ENCODE results near the gene NOXA1. TPM values are rescaled to one million over a fixed set of nuclear protein-coding genes. Genes with fewer than 3 reads are reported as not detected.
A peak's percentile ranks its signal among the peaks of the same experiment; 100 is the strongest.

The NOXA1 gene
- total RNA-seq, 6 donors from 2014 or later: 3.3 to 34.6 (median 11.7) TPM

DNA sequence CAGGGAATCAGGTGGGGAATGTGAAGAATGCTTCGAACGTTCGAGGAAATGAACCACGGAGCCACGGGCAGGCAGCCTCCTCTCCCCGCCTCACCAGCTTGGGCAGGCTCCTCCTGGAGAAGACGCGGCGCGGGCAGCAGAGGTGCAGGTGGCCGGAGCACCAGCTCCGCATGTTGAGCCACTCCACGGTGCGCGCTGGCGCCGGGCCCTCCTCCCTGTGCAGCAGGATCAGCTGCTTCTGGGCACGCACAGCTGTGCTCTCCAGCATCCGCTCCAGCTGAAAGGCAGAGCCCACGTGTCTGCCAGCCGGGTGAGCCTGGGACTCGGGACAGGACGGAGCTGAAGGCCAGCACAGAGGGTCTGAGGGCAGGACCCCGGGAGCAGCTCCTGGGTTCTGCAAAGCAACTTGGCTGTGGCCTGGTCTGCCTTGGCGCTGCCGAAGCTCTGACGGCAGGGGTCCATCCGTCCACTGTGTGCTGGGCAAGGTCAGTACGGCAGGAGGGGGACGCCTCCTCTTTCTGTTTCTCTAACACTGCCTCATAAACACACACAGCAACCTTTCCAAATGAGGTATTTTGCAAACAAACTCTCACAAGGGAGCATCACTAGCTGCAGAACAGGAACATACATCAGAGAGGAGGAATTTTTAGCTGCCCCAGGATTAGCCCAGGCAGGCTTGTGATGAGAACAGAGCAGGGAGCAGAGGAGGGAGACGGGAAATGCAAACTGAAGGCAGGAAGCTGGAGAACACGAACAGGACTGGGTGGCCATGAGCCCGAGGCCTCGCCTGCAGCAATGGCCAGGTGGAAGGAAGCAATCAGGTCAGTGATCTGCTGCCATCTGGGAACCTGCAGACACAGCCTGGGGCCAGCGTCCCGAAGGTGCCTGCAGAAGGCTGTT lies 56.0 kb downstream of the NOXA1 start:
- ATAC-seq (ENCODE audit: low FRiP score in 2 of 2) (no peak), DNase-seq (peak in 1 of 2 donors; percentile 82)
- TF ChIP-seq POLR2A (IDR thresholded peaks at IDR 0.05) (no peak), POLR2AphosphoS5 (IDR thresholded peaks at IDR 0.05) (no peak), EP300 (IDR thresholded peaks at IDR 0.05) (no peak)
- TF ChIP-seq, protein P1, sequence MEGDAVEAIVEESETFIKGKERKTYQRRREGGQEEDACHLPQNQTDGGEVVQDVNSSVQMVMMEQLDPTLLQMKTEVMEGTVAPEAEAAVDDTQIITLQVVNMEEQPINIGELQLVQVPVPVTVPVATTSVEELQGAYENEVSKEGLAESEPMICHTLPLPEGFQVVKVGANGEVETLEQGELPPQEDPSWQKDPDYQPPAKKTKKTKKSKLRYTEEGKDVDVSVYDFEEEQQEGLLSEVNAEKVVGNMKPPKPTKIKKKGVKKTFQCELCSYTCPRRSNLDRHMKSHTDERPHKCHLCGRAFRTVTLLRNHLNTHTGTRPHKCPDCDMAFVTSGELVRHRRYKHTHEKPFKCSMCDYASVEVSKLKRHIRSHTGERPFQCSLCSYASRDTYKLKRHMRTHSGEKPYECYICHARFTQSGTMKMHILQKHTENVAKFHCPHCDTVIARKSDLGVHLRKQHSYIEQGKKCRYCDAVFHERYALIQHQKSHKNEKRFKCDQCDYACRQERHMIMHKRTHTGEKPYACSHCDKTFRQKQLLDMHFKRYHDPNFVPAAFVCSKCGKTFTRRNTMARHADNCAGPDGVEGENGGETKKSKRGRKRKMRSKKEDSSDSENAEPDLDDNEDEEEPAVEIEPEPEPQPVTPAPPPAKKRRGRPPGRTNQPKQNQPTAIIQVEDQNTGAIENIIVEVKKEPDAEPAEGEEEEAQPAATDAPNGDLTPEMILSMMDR (IDR thresholded peaks at IDR 0.05): no peak
- H3K4me3 ChIP-seq: no peak overlapping the region
- H3K9me3 ChIP-seq: peaks cover 7 to 17% (median 10%) of the 10 kb centered on the region in 4 donors
- 60 to 79% methylated on average over 28 to 35 of the region's 36 CpGs for WGBS, 2 donors
- no peak overlapping the region for H3K27ac ChIP-seq
- H3K27me3 ChIP-seq: no peaks in the 10 kb centered on the region
- no peaks in the 10 kb centered on the region for H3K36me3 ChIP-seq
- H3K4me1 ChIP-seq: no peaks in the 10 kb centered on the region

DNA sequence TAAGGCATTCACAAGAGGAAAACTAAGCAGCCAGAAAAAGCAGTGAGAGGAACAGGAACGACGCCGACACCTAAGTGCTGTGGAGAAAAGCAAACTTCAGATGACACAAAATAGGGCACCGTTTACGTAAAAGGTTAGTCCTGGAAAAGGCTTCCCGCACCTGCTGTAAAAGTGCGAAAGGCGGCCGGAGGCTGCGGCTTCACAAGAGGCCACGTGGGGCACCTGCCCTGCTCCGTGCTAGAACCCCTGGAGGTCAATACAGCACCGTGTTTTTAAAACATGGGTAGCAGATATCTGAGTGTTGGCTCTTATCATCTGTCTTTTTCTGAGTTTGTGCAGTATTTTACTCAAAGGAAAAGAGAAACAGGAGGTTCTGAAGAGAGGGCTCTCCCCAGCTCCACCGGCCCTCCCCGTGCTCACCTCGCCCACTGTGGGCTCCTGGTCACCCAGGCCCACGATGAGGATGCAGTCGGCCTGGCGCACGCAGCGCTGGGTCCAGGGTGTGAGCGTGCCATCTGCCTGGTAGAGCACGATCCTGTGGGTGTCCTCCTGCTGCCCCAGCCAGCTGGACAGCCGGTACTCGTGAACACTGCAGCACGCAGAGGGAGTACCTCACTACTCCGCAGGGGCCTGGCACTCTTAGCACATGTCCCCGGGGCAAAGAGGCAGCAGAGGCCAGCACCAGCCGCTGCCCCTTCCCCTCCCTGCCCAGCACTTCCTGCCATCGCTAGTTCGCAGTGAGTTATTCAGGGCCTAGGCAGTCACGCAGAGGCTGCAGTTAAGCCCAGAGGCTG lies 56.9 kb downstream of the NOXA1 start:
- peak in 1 of 2 donors; percentile 57 for DNase-seq
- H3K4me1 ChIP-seq: no peaks in the 10 kb centered on the region
- no peak overlapping the region for H3K27ac ChIP-seq
- TF ChIP-seq POLR2AphosphoS5 (IDR thresholded peaks at IDR 0.05) (no peak), EP300 (IDR thresholded peaks at IDR 0.05) (no peak)
- H3K4me3 ChIP-seq: no peak overlapping the region
- 87 to 90% methylated on average over 22 to 32 of the region's 32 CpGs for WGBS, 2 donors
- ATAC-seq (ENCODE audit: low FRiP score in 2 of 2): no peak
- H3K9me3 ChIP-seq: peaks cover 7 to 15% (median 8%) of the 10 kb centered on the region in 4 donors
- no peaks in the 10 kb centered on the region for H3K27me3 ChIP-seq
- H3K36me3 ChIP-seq: no peaks in the 10 kb centered on the region

DNA sequence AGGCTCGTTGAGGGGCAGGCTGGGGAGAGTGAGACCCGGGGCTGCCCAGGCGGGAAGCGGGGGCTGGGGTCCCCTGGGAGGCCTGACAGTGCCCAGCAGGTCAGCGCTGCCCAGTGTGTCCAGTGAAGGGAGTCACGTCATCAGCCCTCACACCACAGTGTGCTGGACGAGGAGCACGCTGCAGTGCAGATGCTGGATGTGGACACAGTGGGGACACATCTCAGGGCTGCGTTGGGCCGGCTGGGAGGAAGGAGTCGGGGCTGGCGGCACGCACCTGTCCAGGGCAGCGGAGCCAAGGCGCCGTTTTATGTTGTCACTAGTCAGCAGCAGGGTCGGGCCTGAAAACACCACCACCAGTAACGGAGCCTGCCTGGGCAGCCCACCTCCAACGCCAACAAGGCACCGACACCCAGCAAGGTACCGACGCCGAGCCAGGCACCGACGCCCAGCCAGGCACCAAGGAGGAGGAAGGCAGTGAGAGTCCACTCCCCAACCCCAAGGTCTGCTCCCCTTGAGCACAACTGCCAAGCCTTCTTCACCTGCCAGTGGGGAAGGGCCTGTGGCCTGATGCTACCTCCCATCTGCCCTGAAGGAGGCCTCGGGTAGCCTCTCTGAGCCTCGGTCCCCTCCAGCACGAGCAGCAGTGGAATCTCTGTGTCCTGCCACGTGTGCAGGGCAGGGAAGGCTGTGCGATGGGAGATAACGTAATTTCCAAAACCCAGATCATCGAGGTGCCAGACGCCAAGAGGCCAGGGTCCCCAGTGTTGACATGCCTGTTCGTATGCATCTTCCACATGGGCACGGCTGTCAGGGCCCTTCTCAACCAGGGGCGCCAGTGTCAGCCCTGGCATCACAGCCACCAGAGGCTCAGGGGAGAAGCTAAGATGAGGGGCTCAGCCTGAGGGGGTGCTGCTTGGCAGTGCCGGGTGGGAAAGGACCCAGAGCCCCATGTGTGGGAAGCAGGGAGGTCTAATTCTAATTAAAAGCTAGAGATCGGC lies 57.8 kb downstream of the NOXA1 start:
- no peaks in the 10 kb centered on the region for H3K27me3 ChIP-seq
- no peaks in the 10 kb centered on the region for H3K36me3 ChIP-seq
- no peak for ATAC-seq (ENCODE audit: low FRiP score in 2 of 2)
- TF ChIP-seq, protein P1 (IDR thresholded peaks at IDR 0.05): no peak
- TF ChIP-seq POLR2A (IDR thresholded peaks at IDR 0.05) (no peak), EP300 (IDR thresholded peaks at IDR 0.05) (no peak), POLR2AphosphoS5 (IDR thresholded peaks at IDR 0.05) (no peak)
- no peaks in the 10 kb centered on the region for H3K4me1 ChIP-seq
- peaks cover 0 to 6% (median under 1%) of the 10 kb centered on the region in 4 donors for H3K9me3 ChIP-seq
- peak in 1 of 2 donors; percentile 74 for DNase-seq
- H3K27ac ChIP-seq: no peak overlapping the region
- 92 to 93% methylated on average over 24 to 35 of the region's 38 CpGs for WGBS, 2 donors
- H3K4me3 ChIP-seq: no peak overlapping the region

DNA sequence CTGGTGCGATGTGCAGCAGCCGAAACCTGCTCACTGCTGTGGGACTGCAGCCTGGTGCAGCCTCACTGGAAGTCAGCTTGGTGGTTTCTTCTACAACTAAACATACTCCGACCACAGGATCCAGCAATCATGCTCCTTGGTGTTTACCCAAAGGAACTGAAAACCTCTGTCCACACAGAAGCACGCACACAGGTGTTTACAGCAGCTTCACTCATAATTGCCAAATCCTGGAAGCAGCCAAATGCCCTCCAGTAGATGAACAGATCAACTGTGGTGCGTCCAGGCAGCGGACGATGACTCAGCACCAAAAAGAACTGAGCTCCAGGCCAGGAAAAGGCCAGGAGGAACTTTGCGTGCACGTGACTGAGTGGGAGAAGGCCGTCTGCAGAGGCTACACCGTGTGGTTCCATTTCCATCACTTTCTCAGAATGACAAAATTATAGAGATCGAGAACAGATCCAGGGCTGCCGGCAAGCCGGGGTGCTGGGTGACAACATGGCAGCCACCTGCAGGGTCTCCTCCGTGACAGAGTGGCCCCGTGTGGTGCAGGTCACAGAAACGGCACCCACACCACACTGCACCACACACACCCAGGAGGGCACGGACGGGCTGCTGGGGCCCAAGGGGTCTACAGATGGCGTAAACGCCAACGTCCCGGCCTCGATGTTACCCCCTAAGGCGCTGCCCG lies 59.0 kb downstream of the NOXA1 start:
- Histone ChIP-seq H3K36me3 (no peaks in the 10 kb centered on the region), H3K27me3 (no peaks in the 10 kb centered on the region), H3K4me3 (no peak overlapping the region), H3K27ac (no peak overlapping the region), H3K9me3 (no peaks in the 10 kb centered on the region), H3K4me1 (no peaks in the 10 kb centered on the region)
- TF ChIP-seq EP300 (IDR thresholded peaks at IDR 0.05): no peak
- no peak for TF ChIP-seq POLR2A (IDR thresholded peaks at IDR 0.05)
- no peak for TF ChIP-seq POLR2AphosphoS5 (IDR thresholded peaks at IDR 0.05)
- TF ChIP-seq, protein P1 (IDR thresholded peaks at IDR 0.05): no peak
- 74 to 78% methylated on average over 20 to 26 of the region's 26 CpGs for WGBS, 2 donors
- peak in 1 of 2 donors; percentile 71 for ATAC-seq (ENCODE audit: low FRiP score in 2 of 2)
- DNase-seq: peak; percentile 54 to 72

Other genes starting within 250 kb of the NOXA1 start
- gene ANAPC2, start 234.8 kb upstream of the NOXA1 start, total RNA-seq: 100 to 1,000 TPM in 1 of 6 donors, 10 to 100 TPM in 5; 31.9 to 174 (median 67.3) TPM
- gene SSNA1, start 234.7 kb upstream of the NOXA1 start, total RNA-seq: 100 to 1,000 TPM in 1 of 6 donors, 10 to 100 TPM in 5; 39.8 to 110 (median 73.0) TPM
- gene TPRN, start 222.7 kb upstream of the NOXA1 start, total RNA-seq: 10 to 100 TPM; 18.9 to 33.1 (median 27.1) TPM
- gene TMEM203, start 217.7 kb upstream of the NOXA1 start, total RNA-seq: 10 to 100 TPM; 17.8 to 35.5 (median 31.1) TPM
- gene NDOR1, start 217.7 kb upstream of the NOXA1 start, total RNA-seq: 10 to 100 TPM in 4 of 6 donors, 1 to 10 TPM in 2; 7.7 to 54.5 (median 18.5) TPM
- gene RNF208, start 201.2 kb upstream of the NOXA1 start, total RNA-seq: 10 to 100 TPM in 1 of 6 donors, 1 to 10 TPM in 5; 2.3 to 12.6 (median 4.5) TPM
- 1 to 10 TPM in 2 of 6 donors, under 1 TPM in 3, not detected in 1; 0.20 to 2.0 (median 0.97) TPM for gene CYSRT1, start 198.2 kb upstream of the NOXA1 start, total RNA-seq
- under 1 TPM in 3 of 6 donors, not detected in 3; 0.46 to 0.59 (median 0.57) TPM for gene RNF224, start 195.9 kb upstream of the NOXA1 start, total RNA-seq
- under 1 TPM in 2 of 6 donors, not detected in 4; 0.10 to 0.17 TPM for gene SLC34A3, start 192.5 kb upstream of the NOXA1 start, total RNA-seq
- gene TUBB4B, start 182.1 kb upstream of the NOXA1 start, total RNA-seq: 100 to 1,000 TPM; 120 to 539 (median 227) TPM
- under 1 TPM in 1 of 6 donors, not detected in 5; 0.23 TPM for gene STPG3, start 172.1 kb upstream of the NOXA1 start, total RNA-seq
- gene NELFB, start 168.1 kb upstream of the NOXA1 start, total RNA-seq: 10 to 100 TPM; 31.8 to 55.6 (median 49.8) TPM
- 10 to 100 TPM; 31.5 to 62.6 (median 39.2) TPM for gene TOR4A, start 145.7 kb upstream of the NOXA1 start, total RNA-seq
- 10 to 100 TPM in 3 of 6 donors, 1 to 10 TPM in 3; 3.1 to 26.9 (median 9.5) TPM for gene NRARP, start 121.1 kb upstream of the NOXA1 start, total RNA-seq
- gene EXD3, start 231 bp upstream of the NOXA1 start, total RNA-seq: 100 to 1,000 TPM in 1 of 6 donors, 10 to 100 TPM in 5; 12.3 to 118 (median 24.8) TPM
- under 1 TPM in 2 of 6 donors, not detected in 4; 0.15 to 0.17 TPM for gene ENTPD8, start 18.0 kb downstream of the NOXA1 start, total RNA-seq
- gene NSMF, start 35.9 kb downstream of the NOXA1 start, total RNA-seq: 10 to 100 TPM; 20.4 to 57.6 (median 25.9) TPM
- gene PNPLA7, start 127.0 kb downstream of the NOXA1 start, total RNA-seq: 100 to 1,000 TPM in 1 of 6 donors, 10 to 100 TPM in 2, 1 to 10 TPM in 3; 6.0 to 104 (median 14.0) TPM
- 100 to 1,000 TPM in 2 of 6 donors, 10 to 100 TPM in 4; 36.5 to 172 (median 62.1) TPM for gene MRPL41, start 128.5 kb downstream of the NOXA1 start, total RNA-seq
- gene DPH7, start 155.5 kb downstream of the NOXA1 start, total RNA-seq: 100 to 1,000 TPM in 1 of 6 donors, 10 to 100 TPM in 5; 25.5 to 115 (median 42.4) TPM
- 10 to 100 TPM; 10.2 to 28.3 (median 20.9) TPM for gene ZMYND19, start 167.1 kb downstream of the NOXA1 start, total RNA-seq
- gene ARRDC1, start 182.3 kb downstream of the NOXA1 start, total RNA-seq: 100 to 1,000 TPM in 3 of 6 donors, 10 to 100 TPM in 3; 74.9 to 202 (median 99.6) TPM
- 100 to 1,000 TPM in 2 of 6 donors, 10 to 100 TPM in 4; 68.0 to 183 (median 83.6) TPM for gene EHMT1, start 195.6 kb downstream of the NOXA1 start, total RNA-seq